Stimulated activated CD8-positive, alpha-beta memory T cell treated with anti-CD3 and anti-CD28 coated beads, Interleukin-2, amount 100 ng/mL, for 1 hour (primary cell): Measurements from ENCODE around the gene GFRA1.
"Not testable (repeated sequence)": the region's sequence is repeated elsewhere in the genome, so short reads cannot be mapped to it uniquely, and the experiment has no call there.

Experiments
- DNase-seq, 2 donors: peaks; one replicate each; pipeline ENCODE4 v3.0.0-alpha.2; 2020; ENCODE audit warnings: low read depth in 2 of 2

GFRA1 gene

DNA sequence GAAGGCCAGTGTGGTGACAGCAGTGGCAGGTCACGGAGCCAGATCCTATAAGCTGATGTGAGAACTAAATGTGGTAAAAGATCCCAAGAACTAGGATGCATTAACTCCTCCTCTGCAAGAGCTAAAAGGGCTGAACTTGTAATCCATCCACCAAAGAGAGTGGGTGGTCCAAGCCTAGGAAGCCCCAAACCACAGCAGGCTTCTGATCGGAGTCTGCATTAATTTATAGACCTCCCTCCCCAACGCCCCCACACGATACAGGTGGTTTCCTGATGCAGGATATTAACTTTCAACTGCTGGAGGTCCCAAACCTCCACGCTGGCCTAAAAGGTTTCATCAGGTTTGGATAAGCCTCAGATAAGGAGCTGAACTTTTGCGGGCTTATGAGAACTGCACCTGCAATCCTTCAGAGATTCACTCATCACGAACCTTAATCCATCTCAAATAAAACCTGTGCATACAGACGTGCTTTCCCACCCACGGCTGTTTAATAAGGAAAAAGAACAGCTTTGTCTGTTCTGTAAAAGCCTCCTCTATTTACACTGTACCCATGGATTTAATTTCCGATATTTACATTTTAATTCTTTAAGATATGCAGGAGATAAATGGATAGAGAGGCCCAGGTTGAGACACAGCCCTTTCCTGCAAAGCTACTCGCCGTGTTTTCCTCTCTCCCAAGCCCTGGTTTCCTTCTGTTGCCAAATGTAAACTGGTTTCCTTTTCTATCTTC lies 74.9 kb downstream of the GFRA1 start:
- DNase-seq = no peak

- no peak for DNase-seq
Measured at GRCh38 chr10:116195583-116195982, 77.4 kb downstream of the GFRA1 start.

- no peak for DNase-seq
Measured at GRCh38 chr10:116195039-116195438, 78.0 kb downstream of the GFRA1 start.

GRCh38 chr10:116194061-116194460 lies 78.9 kb downstream of the GFRA1 start:
- no peak for DNase-seq

DNA sequence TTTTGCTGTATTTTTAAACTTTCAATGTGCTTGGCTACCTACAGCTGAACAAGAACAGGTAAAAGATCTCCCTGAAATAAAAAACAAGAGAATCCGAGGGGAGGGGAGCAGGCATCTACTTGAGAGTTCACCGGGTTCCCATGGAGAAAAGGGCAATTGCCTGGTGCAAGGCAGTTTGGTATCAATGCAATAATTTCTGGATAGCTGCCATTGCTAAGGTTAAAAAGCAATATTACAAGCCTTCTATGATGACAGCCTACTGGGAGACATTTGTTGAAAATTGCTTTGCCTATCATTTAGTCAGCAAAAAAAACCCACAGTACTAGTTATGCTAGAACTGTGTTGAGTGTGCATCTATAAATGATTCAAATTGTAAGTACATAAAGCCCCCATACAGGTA lies 82.1 kb downstream of the GFRA1 start:
- DNase-seq = no peak

DNA sequence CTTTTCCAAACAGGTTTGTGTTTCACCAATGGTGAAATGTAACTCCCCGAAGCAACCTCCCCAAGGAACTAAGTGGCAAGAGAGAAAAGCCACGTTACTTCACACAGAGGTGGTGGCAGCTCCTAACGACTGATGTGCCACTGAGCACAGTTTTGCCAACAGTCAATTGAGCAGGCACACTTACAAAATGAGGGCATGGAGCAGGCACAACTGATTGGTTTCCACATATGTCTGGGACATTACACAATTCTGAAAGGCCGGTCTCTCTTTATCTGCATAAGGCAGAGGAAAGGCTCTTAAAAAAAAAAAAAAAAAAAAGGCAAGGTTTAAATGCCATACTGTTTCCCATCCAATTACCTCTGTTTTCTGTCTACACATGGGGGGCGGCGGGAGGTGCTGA lies 86.7 kb downstream of the GFRA1 start:
- DNase-seq = no peak

GRCh38 chr10:116185199-116185867 lies 87.7 kb downstream of the GFRA1 start:
- no peak for DNase-seq

GRCh38 chr10:116184512-116184794 lies 88.6 kb downstream of the GFRA1 start:
- DNase-seq = no peak

DNA sequence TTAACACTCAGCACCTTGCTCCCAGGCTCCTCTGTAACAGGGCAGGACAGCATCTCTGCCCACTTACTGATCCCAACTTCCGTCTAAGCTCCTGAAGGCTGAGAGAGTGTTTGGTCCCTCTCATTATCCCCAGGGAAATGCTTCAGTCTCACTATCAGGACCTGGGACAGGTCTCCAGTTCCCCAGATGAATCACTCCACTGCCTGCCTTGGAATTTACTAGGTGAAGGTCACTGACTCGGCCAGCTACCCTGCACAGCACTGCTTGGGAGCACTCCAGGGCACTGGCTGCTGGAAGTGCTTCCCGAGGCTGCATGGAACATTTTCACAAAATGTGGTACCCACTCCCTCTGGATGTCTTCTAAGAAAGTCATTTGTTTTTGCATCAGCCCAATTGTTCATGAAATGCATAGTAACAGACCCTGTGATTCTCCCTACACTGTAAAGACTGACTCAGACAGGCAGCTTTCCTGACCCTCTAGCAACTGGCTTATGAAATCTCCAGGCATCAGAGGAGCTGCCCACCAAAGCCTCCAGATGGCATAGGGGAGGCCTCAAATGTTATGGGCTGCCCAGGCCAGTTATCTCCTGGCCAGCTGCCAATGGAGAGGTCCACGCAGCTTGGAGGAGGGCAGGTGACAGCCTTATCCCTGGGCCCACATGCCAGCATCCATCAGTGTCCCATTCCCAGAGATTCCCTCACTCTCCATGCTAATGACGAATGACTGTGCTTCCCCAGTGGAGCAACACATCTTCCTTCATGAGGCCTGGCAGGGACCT lies 89.1 kb downstream of the GFRA1 start:
- no peak for DNase-seq

DNA sequence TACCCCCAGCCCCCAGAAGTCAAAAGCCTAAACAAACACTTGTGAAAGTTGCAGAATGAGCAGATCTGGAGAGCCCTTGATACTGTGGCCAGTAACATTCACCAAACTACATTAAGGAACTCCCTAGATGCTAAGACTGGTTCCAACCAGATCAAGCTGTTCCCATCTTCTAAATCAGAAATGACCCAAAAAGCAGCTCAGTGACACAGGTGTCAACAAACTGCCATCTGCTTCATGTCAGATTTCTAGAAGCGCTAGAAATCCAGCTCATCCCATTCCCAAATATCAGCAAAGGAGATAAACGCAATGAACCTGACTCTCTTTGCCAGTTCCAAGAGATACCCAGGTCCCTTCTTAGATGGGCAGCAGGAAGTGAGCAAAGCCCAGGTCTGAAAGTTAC lies 90.6 kb downstream of the GFRA1 start:
- no peak for DNase-seq

- no peak for DNase-seq
Measured at GRCh38 chr10:116178086-116178605, 94.9 kb downstream of the GFRA1 start.

DNA sequence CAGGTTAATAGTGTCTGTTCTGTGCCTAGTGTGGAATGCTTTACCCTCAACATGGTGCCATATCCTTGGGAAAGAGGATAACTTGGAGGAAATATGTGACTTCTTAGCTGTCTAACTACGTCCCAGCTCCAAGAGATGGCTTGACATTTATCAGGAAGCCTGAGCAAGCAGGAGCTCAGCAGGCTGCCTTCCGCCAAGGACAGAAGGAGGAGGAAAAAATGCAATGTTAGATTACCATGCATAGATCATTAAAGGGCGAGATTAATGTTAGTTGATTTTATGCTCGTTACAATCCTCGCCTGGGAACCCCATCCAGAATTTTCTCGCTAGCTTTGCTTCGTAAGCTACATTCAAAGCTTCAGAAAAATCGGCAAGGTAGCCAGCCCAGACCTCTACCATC lies 97.8 kb downstream of the GFRA1 start:
- DNase-seq = no peak

DNA sequence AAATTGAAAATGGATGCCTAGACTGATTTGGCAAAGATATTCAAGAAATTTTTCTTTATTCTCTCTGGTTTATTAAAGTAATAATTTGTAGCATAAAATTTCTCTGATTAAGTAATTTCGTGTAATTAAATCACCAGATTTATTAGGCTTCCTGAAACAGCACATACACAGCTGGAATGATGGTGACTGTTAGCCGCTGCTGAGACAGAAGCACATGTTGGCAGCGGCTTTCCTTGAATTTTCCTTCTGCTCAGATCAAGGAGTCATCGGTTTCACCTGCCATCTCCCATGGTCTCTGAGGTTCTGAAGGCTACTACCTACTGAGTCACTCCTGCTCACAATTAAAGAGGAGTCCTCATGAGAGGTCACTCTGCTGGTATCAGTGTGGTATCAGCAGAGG lies 101.5 kb downstream of the GFRA1 start:
- DNase-seq = no peak

DNA sequence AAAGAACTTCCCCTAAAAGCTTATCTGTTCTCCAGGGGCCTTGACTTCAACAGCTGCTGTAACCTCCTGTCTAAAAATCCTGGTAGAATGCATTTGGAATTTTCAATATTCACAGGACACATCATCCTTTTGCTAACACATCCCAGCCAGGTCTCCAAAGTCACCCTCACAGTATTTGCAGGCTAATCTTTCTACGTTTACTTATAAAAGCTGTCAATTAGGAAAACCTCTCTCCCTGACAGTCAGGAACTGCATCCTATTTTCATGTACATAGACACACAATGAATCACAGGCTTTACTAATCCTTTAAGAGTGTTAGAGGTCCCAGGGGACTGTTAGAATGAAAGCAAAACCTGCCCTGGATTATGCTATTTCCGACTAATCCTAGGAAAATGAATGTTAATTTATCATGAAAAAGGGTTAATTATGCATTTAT lies 102.2 kb downstream of the GFRA1 start:
- no peak for DNase-seq

DNA sequence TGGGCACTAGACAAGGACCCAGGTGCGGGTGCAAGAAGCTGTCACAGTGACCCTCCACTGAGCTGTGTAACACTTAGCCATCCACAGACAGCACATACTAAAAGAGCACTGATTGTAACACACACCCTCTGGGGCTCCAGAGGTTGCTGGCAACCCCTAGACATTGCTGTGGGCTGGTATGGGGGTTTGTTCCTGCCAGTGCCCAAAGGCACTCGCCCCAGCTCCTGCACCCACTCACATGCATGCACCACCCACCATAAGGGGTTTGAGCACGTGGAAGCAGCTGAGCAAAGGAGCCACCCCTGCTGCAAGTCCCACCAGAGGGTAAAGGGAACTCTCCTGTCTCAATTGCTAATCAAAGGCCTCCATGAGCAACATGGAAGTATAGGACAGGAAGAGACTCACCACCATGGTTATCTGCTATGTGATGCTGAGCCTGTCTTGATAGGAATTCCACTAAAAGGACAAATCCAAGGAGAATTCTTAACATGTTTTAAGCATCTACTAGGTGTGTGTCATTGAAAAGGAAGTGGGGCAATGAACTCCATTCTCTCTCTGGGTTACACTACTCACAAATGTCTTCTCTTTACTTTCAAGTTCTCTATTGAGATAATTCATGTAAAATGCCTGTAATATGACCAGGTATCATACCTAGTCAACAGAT lies 103.1 kb downstream of the GFRA1 start:
- DNase-seq = no peak

- no peak for DNase-seq
Measured at GRCh38 chr10:116168745-116169144, 104.3 kb downstream of the GFRA1 start.

- DNase-seq = no peak
Measured at GRCh38 chr10:116168329-116168728, 104.7 kb downstream of the GFRA1 start.

GRCh38 chr10:116165941-116166340 lies 107.1 kb downstream of the GFRA1 start:
- DNase-seq = not testable (repeated sequence)

- no peak for DNase-seq
Measured at GRCh38 chr10:116164291-116164690, 108.7 kb downstream of the GFRA1 start.

DNA sequence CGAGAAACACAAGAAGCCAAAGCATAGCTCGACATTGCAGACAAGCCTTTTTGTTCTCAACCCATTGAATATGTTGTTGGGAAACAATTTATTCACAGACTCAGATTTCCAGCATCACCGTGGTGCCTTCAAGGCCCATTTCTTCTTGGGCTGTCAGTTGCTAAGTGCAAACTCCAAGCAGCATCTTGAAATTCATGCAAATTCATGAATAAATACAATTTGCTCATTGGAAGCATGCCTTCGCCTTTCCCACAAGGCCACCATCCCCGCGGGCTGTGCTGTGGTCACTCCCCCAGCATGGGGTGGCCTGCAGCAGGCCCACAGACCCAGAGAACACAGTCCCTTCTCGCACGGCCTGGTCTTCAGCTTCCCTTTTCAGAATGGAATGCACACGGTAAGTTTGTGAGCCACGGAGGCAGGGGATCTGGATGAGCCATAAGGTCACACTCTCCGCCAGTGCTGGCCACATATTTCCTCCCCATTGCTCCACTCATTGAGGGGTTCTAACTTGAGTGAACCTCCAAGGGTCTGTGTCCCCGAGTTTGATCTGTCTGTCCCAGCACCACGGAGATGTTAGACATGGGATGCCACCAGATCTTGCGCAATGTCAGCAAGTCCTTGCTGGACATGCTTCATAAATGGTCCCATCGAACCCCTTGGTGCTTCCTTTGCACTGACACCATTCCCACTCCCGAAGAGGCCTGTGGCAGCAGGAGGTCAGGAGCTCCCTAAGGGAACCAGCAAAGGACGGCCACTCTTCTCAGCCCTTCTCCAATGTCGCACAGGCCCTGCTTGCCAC lies 109.5 kb downstream of the GFRA1 start:
- no peak for DNase-seq

GRCh38 chr10:116162851-116163250 lies 110.2 kb downstream of the GFRA1 start:
- DNase-seq = no peak
